Measurements from ENCODE around the gene HHIPL1.

DNA sequence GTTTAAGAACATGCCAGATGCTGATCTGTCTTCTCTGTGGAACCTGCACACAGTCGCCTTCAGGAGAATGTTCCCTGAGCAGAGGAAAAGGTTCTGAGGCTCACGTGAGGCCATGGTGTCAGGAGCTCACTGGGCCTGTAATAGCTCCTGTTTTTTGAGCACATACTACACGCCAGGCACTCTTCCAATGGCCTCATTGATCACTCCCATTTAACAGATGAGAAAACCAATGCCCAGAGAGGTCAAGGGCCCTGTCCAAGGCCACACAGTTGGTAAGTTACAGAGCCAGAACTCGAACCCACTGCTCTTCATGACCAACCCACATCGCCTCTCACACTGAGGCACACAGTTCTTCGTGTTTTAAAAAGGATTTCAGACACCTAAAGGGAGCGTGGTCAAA, 7.3 kb upstream of the HHIPL1 start:
- no peak for TF ChIP-seq POLR2A (IDR thresholded peaks at IDR 0.05; ENCODE audit: low read depth, low read length)
- TF ChIP-seq, protein P1, sequence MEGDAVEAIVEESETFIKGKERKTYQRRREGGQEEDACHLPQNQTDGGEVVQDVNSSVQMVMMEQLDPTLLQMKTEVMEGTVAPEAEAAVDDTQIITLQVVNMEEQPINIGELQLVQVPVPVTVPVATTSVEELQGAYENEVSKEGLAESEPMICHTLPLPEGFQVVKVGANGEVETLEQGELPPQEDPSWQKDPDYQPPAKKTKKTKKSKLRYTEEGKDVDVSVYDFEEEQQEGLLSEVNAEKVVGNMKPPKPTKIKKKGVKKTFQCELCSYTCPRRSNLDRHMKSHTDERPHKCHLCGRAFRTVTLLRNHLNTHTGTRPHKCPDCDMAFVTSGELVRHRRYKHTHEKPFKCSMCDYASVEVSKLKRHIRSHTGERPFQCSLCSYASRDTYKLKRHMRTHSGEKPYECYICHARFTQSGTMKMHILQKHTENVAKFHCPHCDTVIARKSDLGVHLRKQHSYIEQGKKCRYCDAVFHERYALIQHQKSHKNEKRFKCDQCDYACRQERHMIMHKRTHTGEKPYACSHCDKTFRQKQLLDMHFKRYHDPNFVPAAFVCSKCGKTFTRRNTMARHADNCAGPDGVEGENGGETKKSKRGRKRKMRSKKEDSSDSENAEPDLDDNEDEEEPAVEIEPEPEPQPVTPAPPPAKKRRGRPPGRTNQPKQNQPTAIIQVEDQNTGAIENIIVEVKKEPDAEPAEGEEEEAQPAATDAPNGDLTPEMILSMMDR (IDR thresholded peaks at IDR 0.05; ENCODE audit: extremely low read depth in 1 of 2, insufficient read depth in 1 of 2, low read depth in 1 of 2, low read length in 2 of 2), result no peak
- no peak for TF ChIP-seq POLR2AphosphoS5 (IDR thresholded peaks at IDR 0.05; ENCODE audit: insufficient read depth, low read depth, low read length)
- TF ChIP-seq EZH2 (IDR thresholded peaks at IDR 0.05; ENCODE audit: borderline replicate concordance, low read depth, low read length, severe bottlenecking), result no peak
- TF ChIP-seq, protein P2, sequence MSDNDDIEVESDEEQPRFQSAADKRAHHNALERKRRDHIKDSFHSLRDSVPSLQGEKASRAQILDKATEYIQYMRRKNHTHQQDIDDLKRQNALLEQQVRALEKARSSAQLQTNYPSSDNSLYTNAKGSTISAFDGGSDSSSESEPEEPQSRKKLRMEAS (IDR thresholded peaks at IDR 0.05; ENCODE audit: insufficient read depth, insufficient read length), result no peak
- TF ChIP-seq MYC (IDR thresholded peaks at IDR 0.05; ENCODE audit: low read depth, low read length), result no peak
- TF ChIP-seq GATA2 (IDR thresholded peaks at IDR 0.05; ENCODE audit: insufficient read depth, insufficient read length, low read depth, low read length), result no peak
- TF ChIP-seq JUN (IDR thresholded peaks at IDR 0.05; ENCODE audit: borderline replicate concordance, insufficient read depth, insufficient read length, low read depth), result no peak

Data from endothelial cell of umbilical vein (primary cell).